ENCODE results near the gene SH2D1B. TPM values are rescaled to one million over a fixed set of nuclear protein-coding genes. Genes with fewer than 3 reads are reported as not detected.

The SH2D1B gene, protein sequence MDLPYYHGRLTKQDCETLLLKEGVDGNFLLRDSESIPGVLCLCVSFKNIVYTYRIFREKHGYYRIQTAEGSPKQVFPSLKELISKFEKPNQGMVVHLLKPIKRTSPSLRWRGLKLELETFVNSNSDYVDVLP
- not detected in 2 replicates for total RNA-seq

DNA sequence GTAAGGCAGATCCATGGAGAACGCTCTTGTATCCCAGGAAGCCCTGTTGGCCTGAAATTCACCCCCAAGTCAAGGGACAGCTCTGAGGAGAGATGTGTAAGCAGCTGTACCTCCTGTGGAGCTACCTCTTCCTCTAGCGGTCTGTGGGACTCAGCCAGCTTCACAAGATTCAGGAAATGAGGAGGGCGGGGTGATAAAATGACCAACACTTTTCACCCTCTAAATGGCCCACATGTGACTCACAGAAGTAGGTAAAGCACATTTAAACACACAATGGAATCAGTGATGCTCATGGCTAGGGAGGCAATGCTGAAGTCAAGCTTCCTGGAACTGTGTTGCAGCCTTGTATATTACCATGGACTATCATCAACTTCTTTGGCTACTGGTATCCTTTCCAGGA is at the start of gene SH2D1B:
TSS of gene SH2D1B (minus strand) at position 135 of the 400 bp plus-strand sequence. CDS start at position 15, 120 bp downstream.

DNA sequence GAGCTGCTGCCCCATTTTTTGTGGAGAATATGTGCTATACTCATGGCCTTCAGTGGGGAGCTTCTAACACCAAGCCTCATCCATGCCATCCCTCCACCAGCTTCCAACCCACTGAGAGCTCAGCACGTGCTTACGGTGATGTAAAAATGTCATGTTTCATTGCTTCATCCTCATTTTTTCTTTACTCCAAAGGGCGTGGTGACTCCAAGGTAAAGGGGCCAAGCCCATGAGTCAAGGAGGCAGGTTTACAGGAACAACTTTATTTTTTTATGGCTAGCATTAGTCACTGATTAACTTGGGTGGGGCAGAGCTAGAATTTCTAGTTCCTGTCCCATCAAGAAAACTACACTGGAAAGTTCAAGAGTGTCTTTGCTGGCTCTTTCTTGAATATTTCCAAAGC is 30.6 kb downstream of the SH2D1B start, which contains the start of gene C1orf226:
TSS of gene C1orf226 (plus strand) at position 346 of the 400 bp plus-strand sequence. CDS start 174 bp downstream, outside the sequence.

DNA sequence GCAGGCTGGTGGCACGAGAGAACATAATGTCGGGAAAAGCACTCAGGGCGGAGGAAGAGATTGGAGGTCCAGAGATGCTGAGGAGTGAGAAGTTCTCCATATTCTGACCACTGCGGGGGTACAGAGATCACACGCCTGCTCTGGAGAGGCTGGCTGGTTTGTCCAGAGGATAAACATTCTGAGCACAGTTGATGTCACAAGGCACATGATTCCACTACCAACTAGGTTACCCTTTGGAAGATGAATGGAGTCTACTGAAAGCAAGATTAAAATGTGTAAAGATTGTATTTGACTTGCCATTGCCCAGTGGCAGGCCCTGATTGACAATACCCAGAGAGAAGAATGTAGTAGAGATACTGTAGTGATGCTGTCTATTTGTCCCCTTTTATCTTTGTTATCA is 35.2 kb downstream of the SH2D1B start, which contains the start of gene SPATA46:
TSS of gene SPATA46 (minus strand) at position 164 of the 400 bp plus-strand sequence. CDS start at position 100, 64 bp downstream.

Other genes starting within 250 kb of the SH2D1B start
- not detected in 2 replicates for gene SPATA46, start 35.3 kb downstream of the SH2D1B start, total RNA-seq
- 0.29 and 1.5 TPM in 2 replicates for gene C1orf226, start 30.4 kb downstream of the SH2D1B start, total RNA-seq
- gene UHMK1, start 85.7 kb upstream of the SH2D1B start, total RNA-seq: 41.8 and 119 TPM in 2 replicates
- 121 and 155 TPM in 2 replicates for gene UAP1, start 149.6 kb upstream of the SH2D1B start, total RNA-seq
- gene DDR2, start 220.3 kb upstream of the SH2D1B start, total RNA-seq: 190 and 287 TPM in 2 replicates